Tibial nerve (tissue), 4 donors: ENCODE data around the gene MANBA. TPM values are rescaled to one million over a fixed set of nuclear protein-coding genes. Genes with fewer than 3 reads are reported as not detected.

Experiments used
- DNase-seq, 2 donors: peaks; one replicate each; pipeline ENCODE4 v3.0.0-alpha.2; 2019; ENCODE audit warnings: low spot score in 2 of 2
- H3K27ac ChIP-seq, 4 donors: fragments of 200-600 bp; sonication (generic) in 3 of 4; one replicate each; pipeline ENCODE4 v1.5.1; 2017 to 2019; ENCODE audit warnings: mild to moderate bottlenecking in 1 of 4
- H3K27me3 ChIP-seq, 2 donors: fragments of 200-600 bp; sonication (generic) in 1 of 2; one replicate each; pipeline versions ENCODE4 v1.5.1 to v1.6.0; 2017 to 2019
- H3K36me3 ChIP-seq, 3 donors: fragments of 200-600 bp; sonication (generic); one replicate each; pipeline ENCODE4 v1.5.1; 2018 to 2019
- H3K4me1 ChIP-seq, 4 donors: fragments of 200-600 bp; sonication (generic) in 3 of 4; one replicate each; pipeline ENCODE4 v1.5.1; 2017 to 2019
- H3K4me3 ChIP-seq, 4 donors: fragments of 200-600 bp; sonication (generic) in 3 of 4; one replicate each; pipeline ENCODE4 v1.5.1; 2017 to 2019; ENCODE audit warnings: mild to moderate bottlenecking in 1 of 4, moderate library complexity in 1 of 4
- H3K9me3 ChIP-seq, 4 donors: fragments of 200-600 bp; sonication (generic) in 3 of 4; one replicate each; pipeline ENCODE4 v1.5.1; 2017 to 2019
- EP300 ChIP-seq, 2 donors: sonication (generic); formaldehyde crosslinking; IDR thresholded peaks; one replicate each; pipeline ENCODE4 v1.6.1; 2017; ENCODE audit warnings: antibody characterized with exemption in 2 of 2, mild to moderate bottlenecking in 1 of 2
- POLR2A ChIP-seq, 2 donors: fragments of 450-650 bp; IDR thresholded peaks; one replicate each; pipeline ENCODE4 v1.6.1; 2017; ENCODE audit warnings: antibody characterized with exemption in 2 of 2, mild to moderate bottlenecking in 2 of 2, moderate library complexity in 2 of 2
- WGBS, 2 donors: methylation state at CpG; one replicate each; pipeline ENCODE4 v1.1.5; 2018; 5-methylcytosine and 5-hydroxymethylcytosine counted together
- total RNA-seq, 4 donors: library from RNA; depleted of rRNA; stranded (reverse); fragments of >200 nt; gene quantifications; one replicate each; pipeline ENCODE4 v1.1.0, GENCODE V29; 2016
- TF ChIP-seq, protein P1 (sequence below), 5 experiments: fragments of 200-600 bp in 3 of 5; fragments of 450-650 bp in 2 of 5; sonication (generic) in 3 of 5; IDR thresholded peaks; one replicate each; pipeline ENCODE4 v1.5.1; 2016 to 2019; ENCODE audit warnings: antibody characterized with exemption in 5 of 5, mild to moderate bottlenecking in 3 of 5, moderate library complexity in 2 of 5

MANBA gene
- total RNA-seq, 4 donors from 2014 or later: 26.1 to 38.1 (median 31.9) TPM

DNA sequence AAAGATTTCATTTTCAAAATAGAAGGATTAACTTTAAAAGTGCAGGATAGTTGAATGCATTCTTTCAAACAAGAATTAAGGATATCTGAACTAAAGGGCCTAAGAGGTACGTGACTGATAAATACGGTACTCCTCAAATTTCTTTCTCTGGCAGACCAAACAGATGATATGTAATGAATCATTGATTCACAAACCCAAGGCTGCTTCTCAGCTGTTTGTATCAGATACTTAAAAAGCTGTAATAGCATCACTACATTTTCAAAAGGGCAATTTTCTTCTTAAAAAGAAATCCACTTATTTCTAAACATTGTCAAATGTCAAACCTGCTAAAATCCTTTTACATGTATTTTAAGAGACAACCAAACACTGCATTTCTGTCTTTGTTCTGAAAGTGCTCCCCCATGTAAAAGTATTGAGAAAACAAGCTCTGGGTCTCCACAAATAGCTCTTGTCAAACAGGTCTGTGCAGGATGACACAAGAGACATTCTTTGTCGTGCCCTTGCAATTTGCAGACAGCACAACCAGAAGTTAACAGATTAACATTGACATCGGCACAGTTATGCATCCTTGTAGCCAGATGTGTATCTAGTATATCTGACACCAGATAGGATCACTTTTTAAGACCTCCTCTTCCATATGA lies 82.0 kb downstream of the MANBA start:
- TF ChIP-seq POLR2A (IDR thresholded peaks at IDR 0.05) (no peak), EP300 (IDR thresholded peaks at IDR 0.05) (no peak)
- TF ChIP-seq, protein P1, sequence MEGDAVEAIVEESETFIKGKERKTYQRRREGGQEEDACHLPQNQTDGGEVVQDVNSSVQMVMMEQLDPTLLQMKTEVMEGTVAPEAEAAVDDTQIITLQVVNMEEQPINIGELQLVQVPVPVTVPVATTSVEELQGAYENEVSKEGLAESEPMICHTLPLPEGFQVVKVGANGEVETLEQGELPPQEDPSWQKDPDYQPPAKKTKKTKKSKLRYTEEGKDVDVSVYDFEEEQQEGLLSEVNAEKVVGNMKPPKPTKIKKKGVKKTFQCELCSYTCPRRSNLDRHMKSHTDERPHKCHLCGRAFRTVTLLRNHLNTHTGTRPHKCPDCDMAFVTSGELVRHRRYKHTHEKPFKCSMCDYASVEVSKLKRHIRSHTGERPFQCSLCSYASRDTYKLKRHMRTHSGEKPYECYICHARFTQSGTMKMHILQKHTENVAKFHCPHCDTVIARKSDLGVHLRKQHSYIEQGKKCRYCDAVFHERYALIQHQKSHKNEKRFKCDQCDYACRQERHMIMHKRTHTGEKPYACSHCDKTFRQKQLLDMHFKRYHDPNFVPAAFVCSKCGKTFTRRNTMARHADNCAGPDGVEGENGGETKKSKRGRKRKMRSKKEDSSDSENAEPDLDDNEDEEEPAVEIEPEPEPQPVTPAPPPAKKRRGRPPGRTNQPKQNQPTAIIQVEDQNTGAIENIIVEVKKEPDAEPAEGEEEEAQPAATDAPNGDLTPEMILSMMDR (IDR thresholded peaks at IDR 0.05): no peak
- WGBS, 2 donors: 65 to 68% methylated on average over 4 of the region's 4 CpGs
- Histone ChIP-seq H3K9me3 (no peaks in the 10 kb centered on the region), H3K27ac (no peak overlapping the region), H3K4me1 (no peaks in the 10 kb centered on the region), H3K36me3 (peaks cover 0 to 29% (median 0%) of the 10 kb centered on the region in 3 donors), H3K4me3 (no peak overlapping the region), H3K27me3 (no peaks in the 10 kb centered on the region)
- no peak for DNase-seq

DNA sequence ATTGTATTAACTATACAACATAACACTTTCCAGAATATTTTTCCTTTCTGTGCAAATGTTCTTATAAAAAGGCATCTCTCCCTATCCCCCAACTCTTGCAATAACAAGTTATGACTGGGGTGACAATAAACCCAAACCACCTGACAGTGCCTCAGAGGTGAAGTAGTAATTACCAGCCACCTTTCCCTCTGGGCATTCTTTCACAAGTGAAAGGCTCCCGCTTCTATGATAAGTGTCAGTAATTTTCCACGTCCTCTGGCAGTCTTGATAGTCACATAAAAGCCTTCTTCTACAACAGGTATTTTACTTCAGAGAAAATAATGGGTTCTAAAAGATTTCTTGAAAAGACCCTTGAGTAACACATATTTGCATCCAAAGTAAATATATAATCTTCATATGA lies 82.7 kb downstream of the MANBA start:
- peaks cover 0 to 32% (median 0%) of the 10 kb centered on the region in 3 donors for H3K36me3 ChIP-seq
- H3K27ac ChIP-seq: no peak overlapping the region
- TF ChIP-seq, protein P1 (IDR thresholded peaks at IDR 0.05): no peak
- no peak for TF ChIP-seq EP300 (IDR thresholded peaks at IDR 0.05)
- no peak for TF ChIP-seq POLR2A (IDR thresholded peaks at IDR 0.05)
- WGBS, 2 donors: 83 to 84% methylated on average over 2 of the region's 2 CpGs
- no peak for DNase-seq
- H3K4me3 ChIP-seq: no peak overlapping the region
- no peaks in the 10 kb centered on the region for H3K27me3 ChIP-seq
- no peaks in the 10 kb centered on the region for H3K9me3 ChIP-seq
- no peaks in the 10 kb centered on the region for H3K4me1 ChIP-seq

DNA sequence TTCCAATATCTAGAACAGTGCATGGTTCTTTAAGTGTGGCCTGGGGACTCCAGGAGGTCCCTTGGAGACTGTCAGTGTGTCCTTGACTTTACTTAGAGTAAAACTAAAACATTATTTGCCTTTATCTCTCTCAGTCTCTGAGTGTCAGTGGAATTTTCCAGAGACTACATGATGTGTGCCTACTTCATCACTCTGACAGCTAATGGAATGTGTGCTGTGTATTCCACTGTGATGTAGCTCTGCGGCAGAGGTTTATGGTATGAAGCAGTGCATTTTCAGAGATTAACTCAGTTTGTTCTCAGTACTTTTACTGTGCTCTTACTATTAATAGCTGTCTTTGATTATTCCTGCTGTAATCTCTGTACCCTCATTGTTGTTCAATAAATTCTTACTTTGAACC lies 85.6 kb downstream of the MANBA start:
- no peaks in the 10 kb centered on the region for H3K27me3 ChIP-seq
- peaks cover 0 to 26% (median 0%) of the 10 kb centered on the region in 3 donors for H3K36me3 ChIP-seq
- no peaks in the 10 kb centered on the region for H3K4me1 ChIP-seq
- no peak overlapping the region for H3K27ac ChIP-seq
- TF ChIP-seq POLR2A (IDR thresholded peaks at IDR 0.05) (no peak), EP300 (IDR thresholded peaks at IDR 0.05) (no peak)
- TF ChIP-seq, protein P1 (IDR thresholded peaks at IDR 0.05): no peak
- no peaks in the 10 kb centered on the region for H3K9me3 ChIP-seq
- DNase-seq: no peak
- WGBS, 2 donors: 62 to 65% methylated on average over 1 of the region's 1 CpG
- H3K4me3 ChIP-seq: no peak overlapping the region

DNA sequence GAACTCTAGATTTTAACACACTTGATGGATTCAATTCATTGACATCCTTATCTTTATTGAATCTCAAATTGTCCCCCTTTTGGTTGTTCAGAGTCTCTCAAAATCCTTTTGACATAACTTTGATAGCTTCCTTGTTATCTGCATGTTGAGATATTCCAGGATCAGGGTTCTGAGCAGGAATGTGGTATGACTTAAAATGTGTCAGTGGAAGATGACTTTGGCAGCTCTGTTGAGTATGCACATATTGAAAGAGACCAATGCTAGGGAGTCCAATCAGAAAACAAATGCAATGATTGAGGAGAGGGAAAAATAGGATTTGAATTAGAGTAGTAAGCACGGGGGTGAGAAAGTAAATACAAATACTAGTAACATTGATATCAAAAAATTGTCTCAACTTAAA lies 93.8 kb downstream of the MANBA start:
- no peak for DNase-seq

DNA sequence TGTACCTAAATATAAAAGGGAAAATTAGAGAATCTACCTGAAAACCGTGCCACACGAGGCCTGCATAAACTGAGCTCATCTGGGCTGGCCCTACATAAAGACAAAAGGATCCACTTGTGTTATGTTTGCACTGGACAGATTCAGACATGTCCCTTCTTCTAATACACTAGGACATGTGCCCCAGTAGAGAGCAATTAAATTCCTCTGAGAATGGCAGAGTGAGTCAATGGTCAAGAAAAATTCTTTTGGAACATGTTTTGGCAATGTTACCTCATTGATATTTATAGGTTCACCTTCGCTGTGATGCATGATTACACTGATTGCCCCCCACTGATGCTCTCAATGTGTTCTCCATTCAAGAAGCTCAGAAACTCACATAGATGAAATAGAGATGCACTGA lies 95.2 kb downstream of the MANBA start:
- peaks cover 0 to 78% (median 0%) of the 10 kb centered on the region in 3 donors for H3K36me3 ChIP-seq
- no peak overlapping the region for H3K27ac ChIP-seq
- no peaks in the 10 kb centered on the region for H3K27me3 ChIP-seq
- no peak for DNase-seq
- 89 to 91% methylated on average over 3 of the region's 3 CpGs for WGBS, 2 donors
- TF ChIP-seq, protein P1 (IDR thresholded peaks at IDR 0.05): no peak
- TF ChIP-seq EP300 (IDR thresholded peaks at IDR 0.05) (no peak), POLR2A (IDR thresholded peaks at IDR 0.05) (no peak)
- no peak overlapping the region for H3K4me3 ChIP-seq
- H3K4me1 ChIP-seq: no peaks in the 10 kb centered on the region
- H3K9me3 ChIP-seq: no peaks in the 10 kb centered on the region

More for the DNA sequence above, 93.8 kb downstream of the MANBA start:
- Histone ChIP-seq H3K36me3 (peaks cover 0 to 74% (median 0%) of the 10 kb centered on the region in 3 donors), H3K4me1 (no peaks in the 10 kb centered on the region), H3K9me3 (no peaks in the 10 kb centered on the region), H3K27ac (no peak overlapping the region), H3K27me3 (no peaks in the 10 kb centered on the region), H3K4me3 (no peak overlapping the region)
- TF ChIP-seq EP300 (IDR thresholded peaks at IDR 0.05): no peak
- TF ChIP-seq POLR2A (IDR thresholded peaks at IDR 0.05): no peak
- TF ChIP-seq, protein P1 (IDR thresholded peaks at IDR 0.05): no peak
- 79 to 80% methylated on average over 1 of the region's 1 CpG for WGBS, 2 donors
